Measurements from ENCODE around the gene MAST4.

- no peak for TF ChIP-seq CTCF (IDR thresholded peaks at IDR 0.05)
- TF ChIP-seq POLR2A (IDR thresholded peaks at IDR 0.05), result no peak
- TF ChIP-seq EP300 (IDR thresholded peaks at IDR 0.05), result no peak
These were observed 349.5 kb downstream of the MAST4 start for GRCh38 chr5:66945389-66946349.

Measured in tibial nerve (tissue), 4 donors.